IMR-90 (cell line): Measurements from ENCODE around the gene HDC.

Experiments
- CHD1 ChIP-seq: IDR thresholded peaks from 2 replicates; pipeline ENCODE4 v1.6.1; 2012; ENCODE audit warnings: low read depth, low read length, improper control_type of control experiment
- FOS ChIP-seq: fragments of 150-350 bp; IDR thresholded peaks from 2 replicates; pipeline ENCODE4 v1.6.1; 2016; ENCODE audit warnings: low read depth, low read length
- MXI1 ChIP-seq: IDR thresholded peaks from 2 replicates; pipeline ENCODE4 v1.6.1; 2012; ENCODE audit warnings: low read depth, mild to moderate bottlenecking, low read length, moderate library complexity, borderline replicate concordance
- POLR2A ChIP-seq: IDR thresholded peaks from 2 replicates; pipeline ENCODE4 v1.6.1; 2012; ENCODE audit warnings: mild to moderate bottlenecking, low read depth, low read length
- RAD21 ChIP-seq: IDR thresholded peaks from 2 replicates; pipeline ENCODE4 v1.6.1; 2012; ENCODE audit warnings: low read length, improper control_type of control experiment
- SMC3 ChIP-seq: fragments of 150-350 bp; IDR thresholded peaks from 2 replicates; pipeline ENCODE4 v1.6.1; 2016; ENCODE audit warnings: low read depth, mild to moderate bottlenecking, antibody characterized with exemption, low read length, moderate library complexity
- TF ChIP-seq, protein P1 (sequence below): conservative IDR thresholded peaks from 2 replicates; pipeline ENCODE4 v1.5.1; 2012; ENCODE audit warnings: mild to moderate bottlenecking, low read depth, low read length, improper control_type of control experiment
- TF ChIP-seq, protein P2 (sequence below): fragments of 150-350 bp; IDR thresholded peaks from 2 replicates; pipeline ENCODE4 v1.6.1; 2016; ENCODE audit warnings: low read depth, mild to moderate bottlenecking, low read length, moderate library complexity, borderline replicate concordance
- TF ChIP-seq, protein P3 (sequence below): fragments of 150-350 bp; IDR thresholded peaks from 2 replicates; pipeline ENCODE4 v1.6.1; 2017; ENCODE audit warnings: mild to moderate bottlenecking, antibody characterized with exemption, low read length, low read depth

DNA sequence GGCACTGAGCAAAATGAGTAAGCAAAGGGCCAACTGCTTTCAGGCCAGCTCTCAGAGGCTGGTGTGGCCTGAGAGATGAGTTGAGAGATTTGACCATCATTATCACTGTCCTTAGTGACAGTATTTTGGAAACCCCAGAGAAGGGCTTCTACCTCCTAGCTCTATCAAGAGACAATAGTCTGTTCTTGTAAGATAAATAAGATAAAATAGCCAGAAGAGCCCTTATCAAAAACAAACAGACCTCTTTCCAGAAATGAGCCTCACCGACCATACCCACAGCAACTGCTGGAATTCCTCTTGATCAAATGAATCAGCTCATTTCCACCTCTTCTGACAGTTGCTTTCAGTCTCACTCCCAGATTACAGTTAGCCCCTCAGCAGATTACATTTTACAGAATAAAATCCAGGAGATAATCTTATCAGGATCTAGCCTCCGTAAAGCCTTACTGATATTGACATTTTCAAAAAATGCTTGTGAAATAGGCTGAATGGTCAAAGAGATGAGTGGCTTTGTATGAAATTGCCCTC is 4.5 kb downstream of the HDC start:
- TF ChIP-seq, protein P1, sequence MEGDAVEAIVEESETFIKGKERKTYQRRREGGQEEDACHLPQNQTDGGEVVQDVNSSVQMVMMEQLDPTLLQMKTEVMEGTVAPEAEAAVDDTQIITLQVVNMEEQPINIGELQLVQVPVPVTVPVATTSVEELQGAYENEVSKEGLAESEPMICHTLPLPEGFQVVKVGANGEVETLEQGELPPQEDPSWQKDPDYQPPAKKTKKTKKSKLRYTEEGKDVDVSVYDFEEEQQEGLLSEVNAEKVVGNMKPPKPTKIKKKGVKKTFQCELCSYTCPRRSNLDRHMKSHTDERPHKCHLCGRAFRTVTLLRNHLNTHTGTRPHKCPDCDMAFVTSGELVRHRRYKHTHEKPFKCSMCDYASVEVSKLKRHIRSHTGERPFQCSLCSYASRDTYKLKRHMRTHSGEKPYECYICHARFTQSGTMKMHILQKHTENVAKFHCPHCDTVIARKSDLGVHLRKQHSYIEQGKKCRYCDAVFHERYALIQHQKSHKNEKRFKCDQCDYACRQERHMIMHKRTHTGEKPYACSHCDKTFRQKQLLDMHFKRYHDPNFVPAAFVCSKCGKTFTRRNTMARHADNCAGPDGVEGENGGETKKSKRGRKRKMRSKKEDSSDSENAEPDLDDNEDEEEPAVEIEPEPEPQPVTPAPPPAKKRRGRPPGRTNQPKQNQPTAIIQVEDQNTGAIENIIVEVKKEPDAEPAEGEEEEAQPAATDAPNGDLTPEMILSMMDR: no peak
- no peak for TF ChIP-seq FOS
- TF ChIP-seq RAD21: no peak
- TF ChIP-seq, protein P2, sequence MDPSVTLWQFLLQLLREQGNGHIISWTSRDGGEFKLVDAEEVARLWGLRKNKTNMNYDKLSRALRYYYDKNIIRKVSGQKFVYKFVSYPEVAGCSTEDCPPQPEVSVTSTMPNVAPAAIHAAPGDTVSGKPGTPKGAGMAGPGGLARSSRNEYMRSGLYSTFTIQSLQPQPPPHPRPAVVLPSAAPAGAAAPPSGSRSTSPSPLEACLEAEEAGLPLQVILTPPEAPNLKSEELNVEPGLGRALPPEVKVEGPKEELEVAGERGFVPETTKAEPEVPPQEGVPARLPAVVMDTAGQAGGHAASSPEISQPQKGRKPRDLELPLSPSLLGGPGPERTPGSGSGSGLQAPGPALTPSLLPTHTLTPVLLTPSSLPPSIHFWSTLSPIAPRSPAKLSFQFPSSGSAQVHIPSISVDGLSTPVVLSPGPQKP: no peak
- no peak for TF ChIP-seq POLR2A
- TF ChIP-seq, protein P3, sequence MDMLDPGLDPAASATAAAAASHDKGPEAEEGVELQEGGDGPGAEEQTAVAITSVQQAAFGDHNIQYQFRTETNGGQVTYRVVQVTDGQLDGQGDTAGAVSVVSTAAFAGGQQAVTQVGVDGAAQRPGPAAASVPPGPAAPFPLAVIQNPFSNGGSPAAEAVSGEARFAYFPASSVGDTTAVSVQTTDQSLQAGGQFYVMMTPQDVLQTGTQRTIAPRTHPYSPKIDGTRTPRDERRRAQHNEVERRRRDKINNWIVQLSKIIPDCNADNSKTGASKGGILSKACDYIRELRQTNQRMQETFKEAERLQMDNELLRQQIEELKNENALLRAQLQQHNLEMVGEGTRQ: no peak
- TF ChIP-seq SMC3: no peak
- TF ChIP-seq CHD1: no peak
- no peak for TF ChIP-seq MXI1
